ENCODE measurements around the gene NT5DC4. TPM values are rescaled to one million over a fixed set of nuclear protein-coding genes. Genes with fewer than 3 reads are reported as not detected.

The NT5DC4 gene
- total RNA-seq, 1 donor = not detected

GRCh38 chr2:112726487-112727190 is 5.8 kb downstream of the NT5DC4 start:
- TF ChIP-seq CTCF (IDR thresholded peaks at IDR 0.05; ENCODE audit: extremely low read depth, low read depth, low read length) = peak; percentile 98
- Histone ChIP-seq H3K4me3 (ENCODE audit: insufficient read depth, low read length) (no peak overlapping the region), H3K36me3 (ENCODE audit: insufficient read depth, low read length) (no peaks in the 10 kb centered on the region), H3K9me3 (ENCODE audit: low read depth, low read length) (no peaks in the 10 kb centered on the region), H4K20me1 (ENCODE audit: insufficient read depth, low read length) (no peaks in the 10 kb centered on the region), H3K27me3 (ENCODE audit: insufficient read depth, low read length) (no peaks in the 10 kb centered on the region), H2AFZ (ENCODE audit: low read length) (peak overlapping the region; percentile 89), H3K27ac (ENCODE audit: low read depth, low read length) (no peak overlapping the region), H3K79me2 (ENCODE audit: insufficient read depth, low read length) (no peaks in the 10 kb centered on the region), H3K4me2 (ENCODE audit: insufficient read depth, low read length) (peak overlapping the region; percentile 9), H3K4me1 (ENCODE audit: insufficient read depth, low read length) (no peaks in the 10 kb centered on the region)
- DNase-seq (ENCODE audit: insufficient read length, low spot score, missing footprints) = peak; percentile 99

- no peak for DNase-seq (ENCODE audit: insufficient read length, low spot score, missing footprints)
- no peaks in the 10 kb centered on the region for H4K20me1 ChIP-seq (ENCODE audit: insufficient read depth, low read length)
- no peaks in the 10 kb centered on the region for H3K4me1 ChIP-seq (ENCODE audit: insufficient read depth, low read length)
- no peaks in the 10 kb centered on the region for H3K27me3 ChIP-seq (ENCODE audit: insufficient read depth, low read length)
- H3K79me2 ChIP-seq (ENCODE audit: insufficient read depth, low read length) = no peaks in the 10 kb centered on the region
- no peaks in the 10 kb centered on the region for H3K9me3 ChIP-seq (ENCODE audit: low read depth, low read length)
- no peak overlapping the region for H2AFZ ChIP-seq (ENCODE audit: low read length)
- no peaks in the 10 kb centered on the region for H3K36me3 ChIP-seq (ENCODE audit: insufficient read depth, low read length)
- H3K4me2 ChIP-seq (ENCODE audit: insufficient read depth, low read length) = no peak overlapping the region
- no peak for TF ChIP-seq CTCF (IDR thresholded peaks at IDR 0.05; ENCODE audit: extremely low read depth, low read depth, low read length)
- no peak overlapping the region for H3K27ac ChIP-seq (ENCODE audit: low read depth, low read length)
- H3K4me3 ChIP-seq (ENCODE audit: insufficient read depth, low read length) = no peak overlapping the region
These were observed 6.6 kb downstream of the NT5DC4 start for GRCh38 chr2:112727276-112728028.

GRCh38 chr2:112728029-112728362 is 7.2 kb downstream of the NT5DC4 start:
- H3K4me2 ChIP-seq (ENCODE audit: insufficient read depth, low read length) = no peak overlapping the region
- H3K4me1 ChIP-seq (ENCODE audit: insufficient read depth, low read length) = no peaks in the 10 kb centered on the region
- H3K79me2 ChIP-seq (ENCODE audit: insufficient read depth, low read length) = no peaks in the 10 kb centered on the region
- H3K36me3 ChIP-seq (ENCODE audit: insufficient read depth, low read length) = no peaks in the 10 kb centered on the region
- no peaks in the 10 kb centered on the region for H3K9me3 ChIP-seq (ENCODE audit: low read depth, low read length)
- no peak for DNase-seq (ENCODE audit: insufficient read length, low spot score, missing footprints)
- TF ChIP-seq CTCF (IDR thresholded peaks at IDR 0.05; ENCODE audit: extremely low read depth, low read depth, low read length) = no peak
- H4K20me1 ChIP-seq (ENCODE audit: insufficient read depth, low read length) = no peaks in the 10 kb centered on the region
- no peak overlapping the region for H3K27ac ChIP-seq (ENCODE audit: low read depth, low read length)
- H2AFZ ChIP-seq (ENCODE audit: low read length) = no peak overlapping the region
- H3K27me3 ChIP-seq (ENCODE audit: insufficient read depth, low read length) = no peaks in the 10 kb centered on the region
- no peak overlapping the region for H3K4me3 ChIP-seq (ENCODE audit: insufficient read depth, low read length)

Data from osteoblast (primary cell).